ENCODE measurements around the gene SLC6A11. TPM values are rescaled to one million over a fixed set of nuclear protein-coding genes. Genes with fewer than 3 reads are reported as not detected.

Gene SLC6A11
- under 1 TPM in 5 of 7 donors, not detected in 2; under 0.01 to 0.33 (median 0.07) TPM for total RNA-seq
- polyA plus RNA-seq = under 1 TPM; 0.05 to 0.13 TPM
- long read RNA-seq, donor 1 = 0 reads
- long read RNA-seq, donor 2, partial matches to known transcripts = 0 of 2 reads
- long read RNA-seq, donor 2, other reads (novel, unspliced or antisense) = 0 of 2 reads
- long read RNA-seq, donor 3 = 0 reads

GRCh38 chr3:10816019-10816862 is at the start of gene SLC6A11:
Gene SLC6A11, plus strand, starts transcription at chr3:10816228. Its CDS starts 38 bp downstream, at chr3:10816266.
- intact Hi-C loops (cut with DNase I) = no loop called here
- no peak within 1 kb of the TSS for H3K27ac ChIP-seq
- no peaks in the 10 kb centered on the region for H3K9me3 ChIP-seq
- H3K4me3 ChIP-seq = no peak within 1 kb of the TSS
- H3K36me3 ChIP-seq = no peaks in the 10 kb centered on the region
- TF ChIP-seq EP300 (IDR thresholded peaks at IDR 0.05) = no peak
- no peak for TF ChIP-seq CTCF (IDR thresholded peaks at IDR 0.05)
- no peak for TF ChIP-seq POLR2A (IDR thresholded peaks at IDR 0.05)
- H3K27me3 ChIP-seq = no peaks in the 10 kb centered on the region
- 3 to 8% (median 5%) methylated on average over 60 to 96 of the region's 96 CpGs for WGBS, 3 donors
- DNase-seq = no peak
- H3K4me1 ChIP-seq (ENCODE audit: insufficient read depth) = no peaks in the 10 kb centered on the region

DNA sequence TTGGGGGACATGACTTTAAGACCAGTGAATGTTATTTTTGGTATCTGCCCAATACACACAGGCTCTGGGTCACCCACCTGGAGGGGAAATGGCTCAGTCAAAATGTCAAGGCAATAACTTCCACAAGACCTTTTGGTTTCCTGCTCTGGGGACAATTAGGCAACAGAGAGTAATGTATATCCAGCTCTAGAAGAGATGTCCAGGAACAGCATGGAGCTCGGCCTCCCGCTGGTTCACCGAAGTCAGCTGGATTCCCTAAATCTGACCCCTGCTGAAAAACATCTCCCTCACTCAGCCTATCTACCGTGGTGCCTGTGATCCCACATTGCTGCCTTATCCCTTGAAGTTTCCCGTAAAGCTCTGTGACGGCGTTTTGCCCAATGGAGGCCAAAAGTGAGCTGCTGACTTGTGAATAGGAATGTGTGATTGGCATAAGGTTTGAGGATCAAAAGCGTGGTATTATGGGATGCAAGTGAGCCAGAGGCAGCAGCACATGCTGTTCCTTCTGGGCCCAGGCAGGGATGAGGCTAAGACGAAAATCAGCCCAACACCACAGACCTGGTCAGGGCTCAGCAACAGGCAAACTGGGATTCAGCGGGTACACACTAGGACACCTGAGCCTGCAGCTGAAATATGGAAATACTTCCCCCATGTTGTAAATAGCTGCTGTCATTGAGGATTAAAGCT is 47.2 kb upstream of the SLC6A11 start:
- H3K4me3 ChIP-seq = no peak overlapping the region
- intact Hi-C loops (cut with DNase I) = loop anchor here in 1 of 4 donors (10.0 kb wide), 1 partner anchor 566 kb away; no protein-coding TSS in a partner anchor
- DNase-seq = no peak
- WGBS, 3 donors = 73 to 82% (median 74%) methylated on average over 10 of the region's 10 CpGs
- H3K27ac ChIP-seq = no peak overlapping the region
- no peaks in the 10 kb centered on the region for H3K27me3 ChIP-seq
- H3K9me3 ChIP-seq = no peaks in the 10 kb centered on the region
- no peak for TF ChIP-seq EP300 (IDR thresholded peaks at IDR 0.05)
- TF ChIP-seq CTCF (IDR thresholded peaks at IDR 0.05) = no peak
- TF ChIP-seq POLR2A (IDR thresholded peaks at IDR 0.05) = no peak
- no peaks in the 10 kb centered on the region for H3K4me1 ChIP-seq (ENCODE audit: insufficient read depth)
- no peaks in the 10 kb centered on the region for H3K36me3 ChIP-seq

GRCh38 chr3:10770547-10770946 is 45.5 kb upstream of the SLC6A11 start:
- no peaks in the 10 kb centered on the region for H3K27me3 ChIP-seq
- H3K4me3 ChIP-seq = no peak overlapping the region
- 74 to 76% (median 74%) methylated on average over 11 of the region's 11 CpGs for WGBS, 3 donors
- intact Hi-C loops (cut with DNase I) = no loop called here
- TF ChIP-seq EP300 (IDR thresholded peaks at IDR 0.05) (no peak), CTCF (IDR thresholded peaks at IDR 0.05) (no peak), POLR2A (IDR thresholded peaks at IDR 0.05) (no peak)
- no peaks in the 10 kb centered on the region for H3K4me1 ChIP-seq (ENCODE audit: insufficient read depth)
- no peak overlapping the region for H3K27ac ChIP-seq
- H3K36me3 ChIP-seq = no peaks in the 10 kb centered on the region
- no peak for DNase-seq
- no peaks in the 10 kb centered on the region for H3K9me3 ChIP-seq

GRCh38 chr3:10770981-10771380 is 45.0 kb upstream of the SLC6A11 start:
- H3K9me3 ChIP-seq = no peaks in the 10 kb centered on the region
- intact Hi-C loops (cut with DNase I) = no loop called here
- no peaks in the 10 kb centered on the region for H3K4me1 ChIP-seq (ENCODE audit: insufficient read depth)
- H3K27ac ChIP-seq = no peak overlapping the region
- no peak overlapping the region for H3K4me3 ChIP-seq
- TF ChIP-seq CTCF (IDR thresholded peaks at IDR 0.05) (no peak), POLR2A (IDR thresholded peaks at IDR 0.05) (no peak)
- WGBS, 3 donors = 53 to 67% (median 66%) methylated on average over 3 of the region's 3 CpGs
- no peak for DNase-seq
- no peaks in the 10 kb centered on the region for H3K27me3 ChIP-seq
- H3K36me3 ChIP-seq = no peaks in the 10 kb centered on the region
